A549 (cell line): Measurements from ENCODE around the gene TMEM120B. TPM values are rescaled to one million over a fixed set of nuclear protein-coding genes. Genes with fewer than 3 reads are reported as not detected.

ENCODE experiments used
- ATAC-seq, 2 experiments: fragments of 200-7000 bp in 1 of 2; fragments of >200 bp in 1 of 2; cut with Nextera tagmentation in 1 of 2; cut with Tn5 transposase in 1 of 2; 3 replicates each; pipeline versions ENCODE4 v1.8.0 to v1.9.1; 2018 to 2020; ENCODE audit warnings: mild to moderate bottlenecking in 1 of 2, moderate library complexity in 1 of 2
- CTCF ChIA-PET: fragments of 300-600 bp; sonication (Branson Sonifier 250); formaldehyde crosslinking; extraction: SDS; loops from one replicate; lab custom pipeline; 2021; ENCODE audit warnings: antibody characterized with exemption, inconsistent platforms; lab: Yijun Ruan, JAX
- POLR2A ChIA-PET: fragments of 350-600 bp; formaldehyde crosslinking; extraction: SDS; loops from one replicate; lab custom pipeline; 2021; ENCODE audit warnings: antibody characterized with exemption, inconsistent platforms; lab: Yijun Ruan, JAX
- DNase-seq, 2 experiments: peaks; one replicate each; pipeline versions ENCODE4 v3.0.0 to v3.0.0-alpha.2; 2011 to 2016; ENCODE audit warnings: low read depth in 1 of 2, low spot score in 1 of 2
- FAIRE-seq: peaks from 2 replicates; lab custom pipeline; 2011; peaks lifted over from hg19 to GRCh38; lab: Jason Lieb, UNC
- H3K27ac ChIP-seq, 2 experiments: fragments of >200 bp; sonication (Bioruptor Twin); formaldehyde crosslinking; 3 replicates each; pipeline ENCODE4 v1.5.1; 2016 to 2017
- H3K4me1 ChIP-seq: fragments of >200 bp; sonication (Bioruptor Twin); formaldehyde crosslinking; 3 replicates; pipeline ENCODE4 v1.6.1; 2016
- H3K4me2 ChIP-seq: fragments of >200 bp; sonication (Bioruptor Twin); formaldehyde crosslinking; 3 replicates; pipeline ENCODE4 v1.6.1; 2016
- H3K4me3 ChIP-seq: fragments of >200 bp; sonication (Bioruptor Twin); formaldehyde crosslinking; 3 replicates; pipeline ENCODE4 v1.5.1; 2016
- H3K9me3 ChIP-seq: fragments of >200 bp; sonication (Bioruptor Twin); formaldehyde crosslinking; 3 replicates; pipeline ENCODE4 v1.6.1; 2016
- BHLHE40 ChIP-seq: IDR thresholded peaks from 2 replicates; pipeline ENCODE4 v1.6.1; 2012; ENCODE audit warnings: low read depth, low read length, inconsistent platforms
- CBX2 ChIP-seq: fragments of 200-600 bp; sonication (generic); IDR thresholded peaks from 2 replicates; pipeline ENCODE4 v1.6.1; 2016; ENCODE audit warnings: low read depth, mild to moderate bottlenecking, borderline replicate concordance
- CBX8 ChIP-seq: fragments of 200-600 bp; sonication (generic); IDR thresholded peaks from 2 replicates; pipeline ENCODE4 v1.6.1; 2016
- CHD2 ChIP-seq: fragments of 150-350 bp; IDR thresholded peaks from 2 replicates; pipeline ENCODE4 v1.6.1; 2014; ENCODE audit warnings: low read length; ENCODE audit not compliant: partially characterized antibody
- FOSL2 ChIP-seq, 2 experiments: fragments of 450-650 bp in 1 of 2; fragments of >200 bp in 1 of 2; sonication (Bioruptor Twin) in 1 of 2; formaldehyde crosslinking; IDR thresholded peaks; 2 replicates each; pipeline versions ENCODE4 v1.5.0 to v1.6.1; 2016 to 2020; ENCODE audit warnings: mild to moderate bottlenecking in 1 of 2, moderate library complexity in 1 of 2
- FOXS1 ChIP-seq: fragments of 250-450 bp; sonication (Bioruptor Pico); IDR thresholded peaks from 2 replicates; pipeline ENCODE4 v1.5.0; 2020; ENCODE audit warnings: mild to moderate bottlenecking, moderate library complexity
- GATA3 ChIP-seq: IDR thresholded peaks from 2 replicates; pipeline ENCODE4 v1.6.1; 2012; ENCODE audit warnings: borderline replicate concordance
- HOXA7 ChIP-seq: fragments of 250-450 bp; sonication (Bioruptor Pico); IDR thresholded peaks from 2 replicates; pipeline ENCODE4 v1.5.0; 2020; ENCODE audit warnings: mild to moderate bottlenecking, moderate library complexity
- HOXB13 ChIP-seq: fragments of 250-450 bp; sonication (Bioruptor Pico); IDR thresholded peaks from 2 replicates; pipeline ENCODE4 v1.5.0; 2020; ENCODE audit warnings: low read depth, mild to moderate bottlenecking, moderate library complexity
- MAZ ChIP-seq: fragments of 150-350 bp; IDR thresholded peaks from 2 replicates; pipeline ENCODE4 v1.6.1; 2014; ENCODE audit warnings: antibody characterized with exemption, low read depth, low read length, borderline replicate concordance
- MYC ChIP-seq: IDR thresholded peaks from 2 replicates; pipeline ENCODE4 v1.6.1; 2012; ENCODE audit warnings: mild to moderate bottlenecking, inconsistent platforms, low read length, improper control_type of control experiment, borderline replicate concordance
- POLR2A ChIP-seq: IDR thresholded peaks from 2 replicates; pipeline ENCODE4 v1.6.1; 2012; ENCODE audit warnings: mild to moderate bottlenecking, low read length
- RARB ChIP-seq: fragments of 250-450 bp; sonication (Bioruptor Pico); IDR thresholded peaks from 2 replicates; pipeline ENCODE4 v1.8.0; 2021; ENCODE audit warnings: mild to moderate bottlenecking, moderate library complexity
- RCOR1 ChIP-seq: fragments of 150-350 bp; IDR thresholded peaks from 2 replicates; pipeline ENCODE4 v1.6.1; 2014; ENCODE audit warnings: antibody characterized with exemption, low read length, low read depth
- RNF2 ChIP-seq: fragments of 200-600 bp; sonication (generic); IDR thresholded peaks from 2 replicates; pipeline ENCODE4 v1.6.1; 2016; ENCODE audit warnings: low read depth, mild to moderate bottlenecking, antibody characterized with exemption, moderate library complexity, borderline replicate concordance
- SREBF2 ChIP-seq: fragments of 450-650 bp; IDR thresholded peaks from 2 replicates; pipeline ENCODE4 v1.6.1; 2014; ENCODE audit warnings: mild to moderate bottlenecking, moderate library complexity
- TFCP2L1 ChIP-seq: fragments of 250-450 bp; sonication (Bioruptor Pico); IDR thresholded peaks from 2 replicates; pipeline ENCODE4 v1.5.0; 2021; ENCODE audit warnings: mild to moderate bottlenecking
- ZNF302 ChIP-seq: fragments of 250-450 bp; sonication (Bioruptor Pico); IDR thresholded peaks from 2 replicates; pipeline ENCODE4 v1.9.0; 2021; ENCODE audit warnings: inconsistent platforms, mild to moderate bottlenecking, moderate library complexity
- WGBS: methylation state at CpG from one replicate; pipeline ENCODE4 v1.1.6; 2017; ENCODE audit errors: missing lambda C conversion rate; 5-methylcytosine and 5-hydroxymethylcytosine counted together
- polyA plus RNA-seq, 4 experiments: library from polyadenylated mRNA; depleted of rRNA in 3 of 4; stranded (reverse); fragments of >200 nt; fragmentation: RNase III in 1 of 4; extraction: RNeasy Plus Mini Kit Qiagen cat#74134 plus additional on column Dnase treatment in 1 of 4; gene quantifications; 2 replicates in 3 of 4; 3 replicates in 1 of 4; pipeline ENCODE4 v1.2.3, GENCODE V29; 2011 to 2017
- TF ChIP-seq, protein P1 (sequence below): IDR thresholded peaks from 2 replicates; pipeline ENCODE4 v1.6.1; 2012
- TF ChIP-seq, protein P2 (sequence below): fragments of >200 bp; sonication (Bioruptor Twin); formaldehyde crosslinking; IDR thresholded peaks from 3 replicates; pipeline ENCODE4 v1.6.1; 2016
- TF ChIP-seq, protein P3 (sequence below): fragments of 250-450 bp; sonication (Bioruptor Pico); IDR thresholded peaks from 2 replicates; pipeline ENCODE4 v1.5.0; 2021; ENCODE audit warnings: mild to moderate bottlenecking, moderate library complexity, borderline replicate concordance
- TF ChIP-seq, protein P4 (sequence below): IDR thresholded peaks from 2 replicates; pipeline ENCODE4 v1.6.1; 2012
- TF ChIP-seq, protein P5 (sequence below): fragments of >200 bp; sonication (Bioruptor Twin); formaldehyde crosslinking; IDR thresholded peaks from 2 replicates; pipeline ENCODE4 v1.6.1; 2016
- TF ChIP-seq, protein P6 (sequence below): fragments of >200 bp; sonication (Bioruptor Twin); formaldehyde crosslinking; IDR thresholded peaks from 3 replicates; pipeline ENCODE4 v1.5.1; 2016

The TMEM120B gene
- polyA plus RNA-seq, 2 of the 4 experiments (the other 2 are of a cell fraction) = 10.6 to 13.2 TPM

DNA sequence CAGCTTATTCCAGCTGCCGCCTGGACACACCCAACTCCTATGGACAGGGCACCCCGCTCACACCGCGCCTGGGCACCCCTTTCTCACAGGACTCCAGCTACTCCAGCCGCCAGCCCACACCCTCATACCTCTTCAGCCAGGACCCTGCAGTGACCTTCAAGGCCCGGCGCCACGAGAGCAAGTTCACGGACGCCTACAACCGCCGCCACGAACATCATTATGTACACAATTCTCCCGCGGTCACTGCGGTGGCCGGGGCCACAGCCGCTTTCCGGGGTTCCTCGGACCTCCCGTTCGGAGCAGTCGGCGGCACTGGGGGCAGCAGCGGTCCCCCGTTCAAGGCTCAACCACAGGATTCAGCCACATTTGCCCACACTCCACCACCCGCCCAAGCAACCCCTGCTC is 97.2 kb downstream of the TMEM120B start:
- ATAC-seq (no peak), DNase-seq (no peak), FAIRE-seq (no peak)
- ChIA-PET CTCF (interaction anchor here (1.2 to 72.2 kb wide), 5 partner anchors 1 to 127 kb away, joined by 3 to 2657 read pairs (median 39); partner anchors contain the start of genes PSMD9, RHOF and SETD1B), POLR2A (interaction anchor here (2.9 kb wide), 1 partner anchor 15 kb away, joined by 43 read pairs; the partner anchor contains the start of gene RHOF)
- H3K4me3 ChIP-seq = no peak overlapping the region
- H3K4me2 ChIP-seq = no peak overlapping the region
- H3K4me1 ChIP-seq = peaks cover 50% of the 10 kb centered on the region
- WGBS = 94% methylated on average over 27 of the region's 27 CpGs
- no peak overlapping the region for H3K27ac ChIP-seq
- no peak for TF ChIP-seq GATA3
- no peak for TF ChIP-seq CBX2
- TF ChIP-seq RCOR1 = no peak
- TF ChIP-seq MYC = no peak
- TF ChIP-seq CBX8 = no peak
- TF ChIP-seq RNF2 = no peak
- no peak for TF ChIP-seq TFCP2L1 (CRISPR knock-in tag)
- no peak for TF ChIP-seq ZNF302 (CRISPR knock-in tag)
- TF ChIP-seq HOXB13 (CRISPR knock-in tag) = no peak
- H3K9me3 ChIP-seq = no peaks in the 10 kb centered on the region

DNA sequence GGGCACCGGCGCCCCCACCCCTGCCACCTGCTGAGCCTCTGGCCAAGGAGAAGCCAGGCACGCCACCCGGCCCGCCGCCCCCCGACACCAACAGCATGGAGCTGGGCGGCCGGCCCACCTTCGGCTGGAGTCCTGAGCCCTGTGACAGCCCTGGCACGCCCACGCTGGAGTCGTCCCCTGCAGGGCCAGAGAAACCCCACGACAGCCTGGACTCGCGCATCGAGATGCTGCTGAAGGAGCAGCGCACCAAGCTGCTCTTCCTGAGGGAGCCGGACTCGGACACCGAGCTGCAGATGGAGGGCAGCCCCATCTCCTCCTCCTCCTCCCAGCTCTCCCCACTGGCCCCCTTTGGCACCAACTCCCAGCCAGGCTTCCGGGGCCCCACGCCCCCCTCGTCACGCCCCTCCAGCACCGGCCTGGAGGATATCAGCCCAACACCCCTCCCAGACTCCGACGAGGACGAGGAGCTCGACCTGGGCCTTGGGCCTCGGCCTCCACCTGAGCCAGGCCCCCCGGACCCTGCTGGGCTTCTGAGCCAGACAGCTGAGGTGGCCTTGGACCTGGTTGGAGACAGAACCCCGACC is 97.8 kb downstream of the TMEM120B start:
- H3K9me3 ChIP-seq = no peaks in the 10 kb centered on the region
- WGBS = 92% methylated on average over 14 of the region's 33 CpGs
- no peak overlapping the region for H3K27ac ChIP-seq
- no peak overlapping the region for H3K4me3 ChIP-seq
- ATAC-seq = no peak
- H3K4me2 ChIP-seq = no peak overlapping the region; the same call in 2 of the 3 replicates
- ChIA-PET CTCF (interaction anchor here (0.6 to 72.2 kb wide), 7 partner anchors 0 to 128 kb away, joined by 3 to 2657 read pairs (median 15); partner anchors contain the start of genes PSMD9, RHOF and SETD1B), POLR2A (interaction anchor here (0.9 to 2.9 kb wide), 4 partner anchors 8 to 16 kb away, joined by 4 to 43 read pairs (median 20); partner anchors contain the start of genes RHOF and SETD1B)
- DNase-seq = no peak
- H3K4me1 ChIP-seq = peaks cover 50% of the 10 kb centered on the region
- FAIRE-seq = no peak
- TF ChIP-seq, protein P1, sequence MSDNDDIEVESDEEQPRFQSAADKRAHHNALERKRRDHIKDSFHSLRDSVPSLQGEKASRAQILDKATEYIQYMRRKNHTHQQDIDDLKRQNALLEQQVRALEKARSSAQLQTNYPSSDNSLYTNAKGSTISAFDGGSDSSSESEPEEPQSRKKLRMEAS = no peak
- TF ChIP-seq, protein P2, sequence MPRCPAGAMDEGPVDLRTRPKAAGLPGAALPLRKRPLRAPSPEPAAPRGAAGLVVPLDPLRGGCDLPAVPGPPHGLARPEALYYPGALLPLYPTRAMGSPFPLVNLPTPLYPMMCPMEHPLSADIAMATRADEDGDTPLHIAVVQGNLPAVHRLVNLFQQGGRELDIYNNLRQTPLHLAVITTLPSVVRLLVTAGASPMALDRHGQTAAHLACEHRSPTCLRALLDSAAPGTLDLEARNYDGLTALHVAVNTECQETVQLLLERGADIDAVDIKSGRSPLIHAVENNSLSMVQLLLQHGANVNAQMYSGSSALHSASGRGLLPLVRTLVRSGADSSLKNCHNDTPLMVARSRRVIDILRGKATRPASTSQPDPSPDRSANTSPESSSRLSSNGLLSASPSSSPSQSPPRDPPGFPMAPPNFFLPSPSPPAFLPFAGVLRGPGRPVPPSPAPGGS = no peak
- TF ChIP-seq CHD2 = no peak
- TF ChIP-seq, protein P3, sequence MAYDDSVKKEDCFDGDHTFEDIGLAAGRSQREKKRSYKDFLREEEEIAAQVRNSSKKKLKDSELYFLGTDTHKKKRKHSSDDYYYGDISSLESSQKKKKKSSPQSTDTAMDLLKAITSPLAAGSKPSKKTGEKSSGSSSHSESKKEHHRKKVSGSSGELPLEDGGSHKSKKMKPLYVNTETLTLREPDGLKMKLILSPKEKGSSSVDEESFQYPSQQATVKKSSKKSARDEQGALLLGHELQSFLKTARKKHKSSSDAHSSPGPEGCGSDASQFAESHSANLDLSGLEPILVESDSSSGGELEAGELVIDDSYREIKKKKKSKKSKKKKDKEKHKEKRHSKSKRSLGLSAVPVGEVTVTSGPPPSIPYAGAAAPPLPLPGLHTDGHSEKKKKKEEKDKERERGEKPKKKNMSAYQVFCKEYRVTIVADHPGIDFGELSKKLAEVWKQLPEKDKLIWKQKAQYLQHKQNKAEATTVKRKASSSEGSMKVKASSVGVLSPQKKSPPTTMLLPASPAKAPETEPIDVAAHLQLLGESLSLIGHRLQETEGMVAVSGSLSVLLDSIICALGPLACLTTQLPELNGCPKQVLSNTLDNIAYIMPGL (CRISPR knock-in tag) = no peak
- no peak for TF ChIP-seq FOSL2 (IDR thresholded peaks at IDR 0.05)
- no peak for TF ChIP-seq FOSL2 (CRISPR knock-in tag; IDR thresholded peaks at IDR 0.05)
- TF ChIP-seq POLR2A = no peak
- TF ChIP-seq FOXS1 (CRISPR knock-in tag) = no peak
- no peak for TF ChIP-seq MAZ
- TF ChIP-seq BHLHE40 = no peak
- TF ChIP-seq, protein P4, sequence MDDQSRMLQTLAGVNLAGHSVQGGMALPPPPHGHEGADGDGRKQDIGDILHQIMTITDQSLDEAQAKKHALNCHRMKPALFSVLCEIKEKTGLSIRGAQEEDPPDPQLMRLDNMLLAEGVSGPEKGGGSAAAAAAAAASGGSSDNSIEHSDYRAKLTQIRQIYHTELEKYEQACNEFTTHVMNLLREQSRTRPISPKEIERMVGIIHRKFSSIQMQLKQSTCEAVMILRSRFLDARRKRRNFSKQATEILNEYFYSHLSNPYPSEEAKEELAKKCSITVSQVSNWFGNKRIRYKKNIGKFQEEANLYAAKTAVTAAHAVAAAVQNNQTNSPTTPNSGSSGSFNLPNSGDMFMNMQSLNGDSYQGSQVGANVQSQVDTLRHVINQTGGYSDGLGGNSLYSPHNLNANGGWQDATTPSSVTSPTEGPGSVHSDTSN = no peak
- no peak for TF ChIP-seq TFCP2L1 (CRISPR knock-in tag)
- no peak for TF ChIP-seq RARB (CRISPR knock-in tag)
- TF ChIP-seq, protein P5, sequence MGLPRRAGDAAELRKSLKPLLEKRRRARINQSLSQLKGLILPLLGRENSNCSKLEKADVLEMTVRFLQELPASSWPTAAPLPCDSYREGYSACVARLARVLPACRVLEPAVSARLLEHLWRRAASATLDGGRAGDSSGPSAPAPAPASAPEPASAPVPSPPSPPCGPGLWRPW = no peak
- TF ChIP-seq, protein P6, sequence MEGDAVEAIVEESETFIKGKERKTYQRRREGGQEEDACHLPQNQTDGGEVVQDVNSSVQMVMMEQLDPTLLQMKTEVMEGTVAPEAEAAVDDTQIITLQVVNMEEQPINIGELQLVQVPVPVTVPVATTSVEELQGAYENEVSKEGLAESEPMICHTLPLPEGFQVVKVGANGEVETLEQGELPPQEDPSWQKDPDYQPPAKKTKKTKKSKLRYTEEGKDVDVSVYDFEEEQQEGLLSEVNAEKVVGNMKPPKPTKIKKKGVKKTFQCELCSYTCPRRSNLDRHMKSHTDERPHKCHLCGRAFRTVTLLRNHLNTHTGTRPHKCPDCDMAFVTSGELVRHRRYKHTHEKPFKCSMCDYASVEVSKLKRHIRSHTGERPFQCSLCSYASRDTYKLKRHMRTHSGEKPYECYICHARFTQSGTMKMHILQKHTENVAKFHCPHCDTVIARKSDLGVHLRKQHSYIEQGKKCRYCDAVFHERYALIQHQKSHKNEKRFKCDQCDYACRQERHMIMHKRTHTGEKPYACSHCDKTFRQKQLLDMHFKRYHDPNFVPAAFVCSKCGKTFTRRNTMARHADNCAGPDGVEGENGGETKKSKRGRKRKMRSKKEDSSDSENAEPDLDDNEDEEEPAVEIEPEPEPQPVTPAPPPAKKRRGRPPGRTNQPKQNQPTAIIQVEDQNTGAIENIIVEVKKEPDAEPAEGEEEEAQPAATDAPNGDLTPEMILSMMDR = no peak
- no peak for TF ChIP-seq SREBF2
- no peak for TF ChIP-seq HOXA7 (CRISPR knock-in tag)
